Measurements from ENCODE around the gene PACRG.

PACRG gene

GRCh38 chr6:163288915-163289314, 561.1 kb downstream of the PACRG start:
- DNase-seq (ENCODE audit: low spot score): no peak

DNA sequence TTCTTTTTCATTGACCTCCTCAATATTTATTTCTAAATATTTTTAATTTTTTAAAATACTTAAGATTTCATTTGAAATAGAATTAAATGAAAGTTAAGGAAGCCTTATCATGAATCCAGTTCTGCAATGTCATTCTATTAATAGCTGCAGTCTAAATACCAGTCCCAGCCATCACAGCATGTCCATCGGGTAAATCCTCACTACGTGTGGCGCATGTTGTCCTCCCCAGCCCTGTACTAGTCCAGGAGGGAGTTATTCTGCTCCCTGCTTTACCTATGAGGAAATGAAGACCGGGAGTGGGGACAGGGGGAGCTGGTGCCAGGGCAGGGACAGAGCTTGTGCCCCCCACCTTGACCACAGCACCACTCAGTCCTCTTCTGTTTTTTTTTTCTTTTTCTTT, 561.7 kb downstream of the PACRG start:
- DNase-seq (ENCODE audit: low spot score): no peak

- DNase-seq (ENCODE audit: low spot score): no peak
Observed at GRCh38 chr6:163290545-163291274, 562.9 kb downstream of the PACRG start.

DNA sequence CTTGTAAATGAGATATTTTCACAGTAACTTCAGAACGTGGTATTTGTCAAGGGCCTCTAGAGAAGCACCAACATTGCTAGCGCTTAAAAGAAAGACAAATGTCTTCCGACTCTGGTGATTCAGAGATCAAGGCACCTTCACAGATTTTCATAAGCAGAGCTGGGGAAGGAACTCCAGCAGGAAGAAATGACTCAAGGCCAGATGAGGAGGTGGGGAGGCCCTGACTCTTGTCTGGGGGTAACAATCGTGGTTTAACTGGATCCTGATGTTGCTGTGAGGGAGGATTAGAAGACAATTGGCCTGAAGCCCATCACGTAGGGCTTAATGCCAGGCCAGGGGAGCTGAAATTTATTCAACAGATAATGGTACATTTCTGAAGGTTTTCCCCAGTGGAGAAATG, 563.8 kb downstream of the PACRG start:
- no peak for DNase-seq (ENCODE audit: low spot score)

- DNase-seq (ENCODE audit: low spot score): no peak
Observed at GRCh38 chr6:163293286-163293685, 565.5 kb downstream of the PACRG start.

DNA sequence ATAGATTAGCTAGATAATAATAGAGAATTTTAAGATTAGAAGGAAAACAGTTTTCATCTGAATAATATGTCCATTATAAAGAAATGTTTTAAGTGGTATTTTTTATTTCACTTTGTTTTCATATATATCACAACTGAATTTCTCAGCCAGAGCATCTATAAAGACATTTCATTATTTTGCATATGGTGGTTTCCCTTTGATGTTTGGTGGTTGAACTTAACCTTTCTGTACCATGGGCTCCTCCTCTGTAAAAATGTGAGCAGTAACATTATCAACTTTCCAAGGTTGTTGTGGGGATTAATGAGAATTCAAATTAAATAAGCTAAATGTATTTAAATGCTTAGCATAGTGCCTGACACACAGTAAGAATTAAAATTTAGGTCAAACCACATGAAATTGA, 567.0 kb downstream of the PACRG start:
- no peak for DNase-seq (ENCODE audit: low spot score)

DNA sequence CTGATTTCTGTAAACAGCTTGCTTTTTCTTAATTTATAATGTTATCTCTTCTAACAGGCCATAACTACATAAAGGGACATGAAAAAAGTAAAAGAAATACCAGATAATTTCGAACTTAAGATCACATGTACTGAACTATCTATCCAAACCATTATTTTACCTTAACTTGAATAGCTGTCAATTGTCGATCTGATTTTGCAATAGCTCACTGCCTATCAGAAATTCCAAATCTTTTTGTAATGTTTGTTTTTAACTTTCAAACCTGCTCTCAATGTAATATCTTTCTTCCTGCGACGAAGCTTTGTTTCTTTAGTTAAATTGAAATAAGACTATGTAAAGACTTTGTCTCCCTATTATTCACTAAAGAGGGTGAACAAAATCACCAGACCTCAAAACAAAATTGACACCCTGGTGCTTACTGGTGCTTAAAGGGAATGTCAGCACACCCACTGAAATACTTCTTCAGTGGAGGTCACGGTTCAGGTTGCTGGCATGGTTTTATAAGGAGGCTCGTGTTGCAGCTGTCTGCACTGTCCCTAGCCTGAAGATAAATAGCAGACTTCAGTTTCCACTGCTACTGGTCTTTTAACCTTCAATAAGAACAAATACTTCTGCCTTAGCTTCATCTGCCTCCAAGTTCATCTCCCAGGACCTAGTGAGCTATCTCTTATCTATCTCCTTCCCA, 569.2 kb downstream of the PACRG start:
- no peak for DNase-seq (ENCODE audit: low spot score)

DNA sequence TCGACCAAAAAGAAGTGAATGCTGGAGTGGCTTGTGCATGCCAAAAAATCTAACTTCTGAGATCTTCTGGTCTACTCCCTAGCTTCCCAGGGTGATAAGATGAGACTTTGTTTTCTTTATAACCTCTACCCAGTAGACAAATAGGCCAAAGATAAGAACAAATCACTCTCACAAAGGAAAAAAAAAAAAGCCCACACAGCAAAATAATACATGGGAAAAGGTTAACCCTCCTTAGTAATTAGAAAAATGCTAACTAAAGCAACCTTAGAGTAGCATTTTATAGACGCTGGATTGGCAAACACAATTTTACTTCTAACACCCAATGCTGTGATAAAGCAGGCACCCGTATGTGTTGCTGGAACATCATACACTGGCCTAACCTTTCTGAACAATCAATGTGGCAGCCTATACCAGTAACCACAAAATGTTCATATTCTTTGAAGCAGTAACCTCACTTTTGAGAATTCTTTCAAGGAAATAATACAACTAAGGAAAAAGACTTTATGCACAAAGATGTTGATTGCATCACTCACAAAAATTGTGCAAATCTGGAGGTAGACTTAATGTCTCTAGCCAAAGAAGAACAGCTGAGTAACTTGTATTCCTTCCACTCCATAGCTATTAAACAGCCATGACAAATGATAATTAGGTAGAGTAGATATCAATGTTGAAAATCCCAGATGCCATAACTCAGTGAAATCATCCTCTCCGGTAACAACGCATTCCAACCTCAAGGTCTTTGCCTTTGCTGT, 570.5 kb downstream of the PACRG start:
- DNase-seq (ENCODE audit: low spot score): no peak

DNA sequence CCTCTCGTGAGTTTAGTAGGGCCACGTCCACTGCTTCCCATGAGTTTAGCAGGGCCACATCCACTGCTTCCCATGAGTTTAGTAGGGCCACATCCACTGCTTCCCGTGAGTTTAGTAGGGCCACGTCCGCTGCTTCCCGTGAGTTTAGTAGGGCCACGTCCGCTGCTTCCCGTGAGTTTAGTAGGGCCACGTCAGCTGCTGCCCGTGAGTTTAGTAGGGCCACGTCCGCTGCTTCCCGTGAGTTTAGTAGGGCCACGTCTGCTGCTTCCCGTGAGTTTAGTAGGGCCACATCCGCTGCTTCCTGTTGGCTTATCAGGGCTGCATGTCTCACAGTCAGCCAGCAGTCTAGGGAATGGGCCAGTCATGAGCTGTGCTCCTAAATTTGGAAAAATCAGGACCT, 573.1 kb downstream of the PACRG start:
- DNase-seq (ENCODE audit: low spot score): no peak

DNA sequence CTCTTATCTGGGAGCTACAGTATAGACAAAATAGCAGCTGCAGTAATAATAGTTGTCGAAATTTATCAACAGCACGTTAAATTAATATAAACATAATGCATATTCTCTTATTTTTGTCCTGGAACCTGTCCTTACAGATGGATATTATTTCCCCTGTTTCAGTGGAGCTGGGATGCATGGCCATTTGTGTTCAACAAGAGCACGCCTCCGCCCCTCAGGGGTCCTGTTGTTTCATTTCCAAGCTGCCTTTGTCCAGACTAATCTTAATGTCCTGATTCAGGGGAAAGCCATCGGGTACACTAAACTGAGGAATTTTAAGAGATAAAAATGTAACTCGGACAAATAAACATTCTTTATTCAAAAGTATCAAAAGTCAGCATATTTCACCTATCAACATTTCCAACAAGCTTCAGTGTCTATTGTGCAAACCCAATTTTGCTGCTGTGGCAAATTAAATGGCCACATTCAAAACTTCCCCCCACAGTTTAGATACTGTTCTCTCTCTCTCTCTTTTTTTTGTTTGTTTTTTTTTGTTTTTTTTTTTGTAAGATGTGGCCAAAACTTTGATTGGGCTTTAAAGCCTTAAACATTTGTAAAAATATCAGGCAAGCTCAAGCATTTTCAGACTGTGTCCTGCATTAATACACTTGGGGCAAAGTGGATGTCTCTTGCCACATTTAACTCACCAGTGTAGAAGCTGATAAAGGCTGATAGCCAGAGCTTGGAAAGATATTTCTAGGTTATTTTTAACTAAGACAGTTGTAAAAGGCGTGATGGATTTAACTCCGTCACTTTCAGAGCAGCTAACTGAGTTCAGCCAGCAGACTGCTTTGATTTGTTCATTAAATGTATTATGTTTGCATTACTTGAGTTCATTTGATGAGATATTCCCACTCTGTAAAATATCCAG, 574.2 kb downstream of the PACRG start:
- DNase-seq (ENCODE audit: low spot score): no peak

DNA sequence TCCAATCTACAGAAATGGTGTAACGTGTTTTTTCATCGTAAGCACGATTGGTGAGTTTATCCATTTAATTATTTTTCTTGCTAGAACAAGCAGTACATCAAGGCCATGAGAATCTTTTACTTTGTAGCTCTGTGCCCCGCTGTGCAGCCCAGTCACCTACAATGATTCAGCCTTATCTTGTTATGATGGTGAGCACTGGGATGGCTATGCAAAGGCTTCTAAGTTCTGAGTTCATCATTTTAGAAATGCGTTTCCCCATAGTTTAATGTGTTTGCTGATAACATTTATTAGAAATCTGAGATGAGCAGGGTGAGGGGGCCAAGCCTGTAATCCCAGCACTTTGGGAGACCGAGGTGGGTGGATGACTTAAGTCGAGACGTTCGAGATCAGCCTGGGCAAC, 575.0 kb downstream of the PACRG start:
- DNase-seq (ENCODE audit: low spot score): no peak

DNA sequence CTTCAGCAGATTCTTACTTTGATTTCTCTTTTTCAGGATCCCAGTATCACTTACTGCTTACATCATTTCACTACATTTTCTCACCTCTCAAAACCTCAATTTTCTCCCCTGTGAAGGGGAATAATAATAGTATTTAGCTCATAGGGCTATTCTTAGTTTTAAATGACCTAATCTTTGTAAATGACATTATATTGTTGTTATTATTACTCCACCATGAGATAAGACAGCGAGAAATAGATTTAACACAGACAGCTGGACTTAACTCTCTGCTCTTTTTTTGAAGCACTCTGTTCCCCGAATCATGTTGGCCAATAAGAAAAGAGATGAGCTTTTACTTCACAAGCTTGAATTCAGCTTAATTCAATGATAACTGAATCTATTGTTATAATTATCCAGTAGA, 578.2 kb downstream of the PACRG start:
- DNase-seq (ENCODE audit: low spot score): no peak

GRCh38 chr6:163308629-163309440, 581.1 kb downstream of the PACRG start:
- DNase-seq (ENCODE audit: low spot score): no peak

DNA sequence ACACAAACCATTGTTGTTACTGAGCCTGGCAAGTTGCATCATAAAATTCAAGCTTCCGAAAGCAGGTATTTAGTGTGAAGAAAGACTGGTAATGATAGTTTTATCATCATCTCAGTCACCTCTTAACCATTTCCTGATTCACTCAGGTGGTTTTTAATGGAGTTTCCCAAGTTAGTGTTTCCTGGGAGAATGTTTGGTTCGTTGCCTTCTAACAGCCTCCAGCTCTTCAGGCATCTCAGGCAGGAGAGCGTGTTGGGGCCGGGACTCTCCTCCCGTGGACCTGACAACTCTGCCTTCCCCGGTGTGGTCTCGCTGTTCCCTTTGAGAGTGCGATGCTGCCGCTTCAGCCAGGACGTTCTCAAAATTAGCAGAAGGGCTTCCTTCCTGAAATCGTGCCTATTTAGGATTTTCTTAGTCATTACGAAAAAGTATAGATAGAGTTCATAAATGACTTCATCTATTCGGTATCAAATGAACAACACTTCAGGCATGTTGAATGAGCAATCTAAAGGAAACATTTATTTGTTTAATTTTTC, 581.8 kb downstream of the PACRG start:
- DNase-seq (ENCODE audit: low spot score): no peak

DNA sequence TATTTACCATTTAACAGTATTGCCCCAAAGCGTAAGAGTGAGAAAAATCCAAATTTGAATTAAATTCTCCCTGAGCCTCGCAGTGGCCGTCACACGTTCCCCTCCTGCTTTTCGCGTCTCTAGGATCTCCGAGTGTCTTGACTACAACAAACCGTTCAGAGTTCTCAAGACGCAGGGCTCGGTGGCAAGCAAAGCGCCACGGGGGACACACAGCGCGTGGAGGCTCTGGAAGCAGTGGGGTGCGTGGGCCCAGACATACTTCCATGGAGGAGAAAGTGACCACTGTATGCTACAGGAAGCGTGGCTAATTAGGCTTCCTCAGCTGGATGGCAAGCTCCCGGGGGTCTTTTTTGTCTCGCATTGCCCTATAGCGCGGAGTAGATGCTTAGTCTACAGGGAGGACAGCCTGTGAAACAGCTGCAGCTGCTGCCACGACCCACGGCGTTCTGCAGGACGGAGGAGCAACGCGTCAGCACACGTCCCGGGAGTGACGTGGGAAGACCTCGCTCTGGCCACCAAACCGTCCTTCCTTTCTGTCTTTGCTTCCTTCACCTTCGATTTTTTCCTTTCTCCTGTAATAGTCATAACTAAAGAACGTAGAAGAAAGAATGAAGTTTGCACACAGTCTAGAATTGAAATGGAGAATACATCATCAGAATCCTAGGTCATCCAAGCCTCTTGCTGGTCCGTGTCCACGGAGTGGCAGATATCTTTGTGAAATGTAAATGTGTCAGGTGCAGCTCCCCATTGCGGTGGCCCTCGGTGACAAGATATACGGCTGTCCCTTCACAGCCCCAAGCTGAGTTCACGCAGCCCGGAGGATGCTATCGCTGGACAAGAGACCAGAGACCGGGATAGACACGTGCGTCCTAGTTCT, 582.6 kb downstream of the PACRG start:
- no peak for DNase-seq (ENCODE audit: low spot score)

DNA sequence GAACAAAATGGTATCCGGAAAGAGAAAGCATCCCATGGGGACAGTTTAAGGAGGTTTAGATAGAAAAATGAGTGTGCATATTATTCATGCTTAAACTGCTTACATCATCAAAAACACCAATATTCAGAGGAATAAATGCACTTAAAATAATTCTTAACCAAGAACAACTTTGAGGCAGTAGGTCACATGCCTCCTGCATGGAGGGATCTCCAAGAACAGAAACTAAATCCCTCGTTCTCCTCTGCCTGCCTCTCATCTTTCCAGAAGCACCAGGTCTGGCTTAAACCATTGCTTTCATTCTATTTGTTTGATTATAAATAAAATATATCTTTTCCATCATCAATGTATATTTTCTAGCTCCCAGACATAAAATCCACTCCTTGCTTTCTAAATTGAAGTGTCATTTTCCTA, 583.2 kb downstream of the PACRG start:
- DNase-seq (ENCODE audit: low spot score): no peak

GRCh38 chr6:163311830-163312229, 584.1 kb downstream of the PACRG start:
- no peak for DNase-seq (ENCODE audit: low spot score)

- DNase-seq (ENCODE audit: low spot score): no peak
Observed at GRCh38 chr6:163313566-163313965, 585.8 kb downstream of the PACRG start.

GRCh38 chr6:163313981-163314380, 586.2 kb downstream of the PACRG start:
- no peak for DNase-seq (ENCODE audit: low spot score)
